ENCODE data around the gene EIF3M. TPM values are rescaled to one million over a fixed set of nuclear protein-coding genes. Genes with fewer than 3 reads are reported as not detected.

EIF3M gene
- 149 TPM for total RNA-seq

GRCh38 chr11:32583459-32584271 lies at the start of gene EIF3M:
Gene EIF3M, plus strand, starts transcription at chr11:32583831. Its CDS starts 57 bp downstream, at chr11:32583888.
- H3K4me1 ChIP-seq: peaks cover 7 to 9% of the 10 kb centered on the region in 2 donors
- H3K27ac ChIP-seq: peak within 1 kb of the TSS; percentile 64 to 86
- peak; percentile 82 to 97 for DNase-seq (ENCODE audit: low spot score in 2 of 2)
- TF ChIP-seq CTCF (IDR thresholded peaks at IDR 0.05): no peak
- no peaks in the 10 kb centered on the region for H3K9me3 ChIP-seq
- no peaks in the 10 kb centered on the region for H3K27me3 ChIP-seq
- peak within 1 kb of the TSS; percentile 73 to 94 for H3K4me3 ChIP-seq
- intact Hi-C loops (cut with DNase I): loop anchor here (5.0 to 10.0 kb wide), 4 partner anchors 309 to 1469 kb away; partner anchors contain the start of genes CAPRIN1, CSTF3, FBXO3 and QSER1
- peaks cover 0 to 4% of the 10 kb centered on the region in 2 donors for H3K36me3 ChIP-seq

GRCh38 chr11:32538804-32539203 lies 44.8 kb upstream of the EIF3M start:
- DNase-seq (ENCODE audit: low spot score in 2 of 2): no peak
- Histone ChIP-seq H3K27me3 (no peaks in the 10 kb centered on the region), H3K4me1 (no peaks in the 10 kb centered on the region), H3K9me3 (no peaks in the 10 kb centered on the region), H3K4me3 (no peak overlapping the region), H3K27ac (no peak overlapping the region), H3K36me3 (no peaks in the 10 kb centered on the region)
- intact Hi-C loops (cut with DNase I): no loop called here
- no peak for TF ChIP-seq CTCF (IDR thresholded peaks at IDR 0.05)

GRCh38 chr11:32549611-32550187 lies 33.9 kb upstream of the EIF3M start:
- H3K36me3 ChIP-seq: no peaks in the 10 kb centered on the region
- H3K9me3 ChIP-seq: no peaks in the 10 kb centered on the region
- no peak for TF ChIP-seq CTCF (IDR thresholded peaks at IDR 0.05)
- H3K27ac ChIP-seq: no peak overlapping the region
- no peak for DNase-seq (ENCODE audit: low spot score in 2 of 2)
- no peak overlapping the region for H3K4me3 ChIP-seq
- H3K4me1 ChIP-seq: no peaks in the 10 kb centered on the region
- intact Hi-C loops (cut with DNase I): no loop called here
- H3K27me3 ChIP-seq: no peaks in the 10 kb centered on the region

- no peaks in the 10 kb centered on the region for H3K27me3 ChIP-seq
- no peak overlapping the region for H3K27ac ChIP-seq
- no peak for DNase-seq (ENCODE audit: low spot score in 2 of 2)
- H3K4me3 ChIP-seq: no peak overlapping the region
- H3K36me3 ChIP-seq: no peaks in the 10 kb centered on the region
- intact Hi-C loops (cut with DNase I): no loop called here
- TF ChIP-seq CTCF (IDR thresholded peaks at IDR 0.05): no peak
- no peaks in the 10 kb centered on the region for H3K9me3 ChIP-seq
- no peaks in the 10 kb centered on the region for H3K4me1 ChIP-seq
Measured at GRCh38 chr11:32550207-32550606, 33.4 kb upstream of the EIF3M start.

- no peaks in the 10 kb centered on the region for H3K27me3 ChIP-seq
- no peak overlapping the region for H3K27ac ChIP-seq
- no peaks in the 10 kb centered on the region for H3K36me3 ChIP-seq
- intact Hi-C loops (cut with DNase I): no loop called here
- H3K4me1 ChIP-seq: no peaks in the 10 kb centered on the region
- no peak overlapping the region for H3K4me3 ChIP-seq
- H3K9me3 ChIP-seq: no peaks in the 10 kb centered on the region
- no peak for TF ChIP-seq CTCF (IDR thresholded peaks at IDR 0.05)
- no peak for DNase-seq (ENCODE audit: low spot score in 2 of 2)
Measured at GRCh38 chr11:32555091-32555490, 28.5 kb upstream of the EIF3M start.

Measured in ascending aorta (tissue), 2 donors.